ENCODE data around the gene STAG2. TPM values are rescaled to one million over a fixed set of nuclear protein-coding genes. Genes with fewer than 3 reads are reported as not detected.
"Not testable (repeated sequence)": the region's sequence is repeated elsewhere in the genome, so short reads cannot be mapped to it uniquely, and the experiment has no call there.

STAG2 gene
- total and polyA plus RNA-seq, 8 donors = 11.1 to 175 (median 26.1) TPM

DNA sequence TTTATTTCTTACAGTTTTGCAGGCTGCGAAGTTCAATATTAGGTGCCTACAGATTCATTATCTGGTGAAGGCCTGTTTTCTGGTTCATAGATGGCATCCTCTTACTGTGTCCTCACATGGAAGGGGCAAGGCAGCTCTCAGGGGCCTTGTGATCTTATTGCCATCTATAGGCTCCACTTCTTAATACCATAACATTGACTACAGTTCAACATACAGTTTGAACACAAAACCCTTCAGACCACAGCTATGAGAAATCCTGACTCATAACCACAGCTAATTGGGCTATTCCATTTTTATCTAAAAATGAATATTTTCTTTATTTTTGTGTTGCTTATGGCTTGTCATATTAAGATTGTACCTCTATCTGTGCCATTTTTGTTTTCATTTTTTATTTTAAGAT lies 72.3 kb downstream of the STAG2 start:
- DNase-seq = no peak
- 79 to 100% (median 100%) methylated on average over 1 of the region's 1 CpG for WGBS, 5 donors
- Histone ChIP-seq H3K27me3 (no peaks in the 10 kb centered on the region), H3K27ac (no peak overlapping the region), H3K9me3 (no peaks in the 10 kb centered on the region), H3K36me3 (peaks cover 0 to 29% (median 12%) of the 10 kb centered on the region in 4 donors), H3K4me3 (no peak overlapping the region), H3K4me1 (no peaks in the 10 kb centered on the region)
- intact Hi-C loops (cut with DNase I; ENCODE audit: low total_unique reads) = no loop called here
- TF ChIP-seq, protein P1, sequence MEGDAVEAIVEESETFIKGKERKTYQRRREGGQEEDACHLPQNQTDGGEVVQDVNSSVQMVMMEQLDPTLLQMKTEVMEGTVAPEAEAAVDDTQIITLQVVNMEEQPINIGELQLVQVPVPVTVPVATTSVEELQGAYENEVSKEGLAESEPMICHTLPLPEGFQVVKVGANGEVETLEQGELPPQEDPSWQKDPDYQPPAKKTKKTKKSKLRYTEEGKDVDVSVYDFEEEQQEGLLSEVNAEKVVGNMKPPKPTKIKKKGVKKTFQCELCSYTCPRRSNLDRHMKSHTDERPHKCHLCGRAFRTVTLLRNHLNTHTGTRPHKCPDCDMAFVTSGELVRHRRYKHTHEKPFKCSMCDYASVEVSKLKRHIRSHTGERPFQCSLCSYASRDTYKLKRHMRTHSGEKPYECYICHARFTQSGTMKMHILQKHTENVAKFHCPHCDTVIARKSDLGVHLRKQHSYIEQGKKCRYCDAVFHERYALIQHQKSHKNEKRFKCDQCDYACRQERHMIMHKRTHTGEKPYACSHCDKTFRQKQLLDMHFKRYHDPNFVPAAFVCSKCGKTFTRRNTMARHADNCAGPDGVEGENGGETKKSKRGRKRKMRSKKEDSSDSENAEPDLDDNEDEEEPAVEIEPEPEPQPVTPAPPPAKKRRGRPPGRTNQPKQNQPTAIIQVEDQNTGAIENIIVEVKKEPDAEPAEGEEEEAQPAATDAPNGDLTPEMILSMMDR (IDR thresholded peaks at IDR 0.05) = no peak

DNA sequence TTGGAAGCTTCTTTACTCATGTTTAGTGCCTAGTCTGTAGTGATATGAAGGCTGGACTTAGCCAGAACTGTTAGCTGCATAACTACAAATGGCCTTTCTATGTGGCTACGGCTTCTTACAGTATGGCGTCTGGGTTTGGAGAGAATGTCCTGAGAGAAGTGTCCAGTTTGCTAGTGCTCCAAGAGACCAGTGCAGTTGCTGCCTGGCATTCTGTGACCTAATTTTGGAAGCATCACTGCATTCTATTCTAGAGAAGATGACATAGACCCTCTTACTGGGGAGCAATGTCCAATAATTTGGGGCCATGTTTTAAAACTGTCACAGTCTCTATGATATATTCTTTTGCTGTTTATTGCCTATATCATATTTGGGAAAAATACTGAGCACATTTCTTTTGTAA lies 74.2 kb downstream of the STAG2 start:
- no peak overlapping the region for H3K27ac ChIP-seq
- H3K4me3 ChIP-seq = no peak overlapping the region
- intact Hi-C loops (cut with DNase I; ENCODE audit: low total_unique reads) = no loop called here
- peaks cover 0 to 27% (median 12%) of the 10 kb centered on the region in 4 donors for H3K36me3 ChIP-seq
- H3K4me1 ChIP-seq = no peaks in the 10 kb centered on the region
- H3K9me3 ChIP-seq = no peaks in the 10 kb centered on the region
- TF ChIP-seq EP300 (IDR thresholded peaks at IDR 0.05) (no peak), POLR2AphosphoS5 (IDR thresholded peaks at IDR 0.05) (no peak)
- no peak for DNase-seq
- H3K27me3 ChIP-seq = no peaks in the 10 kb centered on the region
- 88 to 100% (median 95%) methylated on average over 2 of the region's 2 CpGs for WGBS, 5 donors

DNA sequence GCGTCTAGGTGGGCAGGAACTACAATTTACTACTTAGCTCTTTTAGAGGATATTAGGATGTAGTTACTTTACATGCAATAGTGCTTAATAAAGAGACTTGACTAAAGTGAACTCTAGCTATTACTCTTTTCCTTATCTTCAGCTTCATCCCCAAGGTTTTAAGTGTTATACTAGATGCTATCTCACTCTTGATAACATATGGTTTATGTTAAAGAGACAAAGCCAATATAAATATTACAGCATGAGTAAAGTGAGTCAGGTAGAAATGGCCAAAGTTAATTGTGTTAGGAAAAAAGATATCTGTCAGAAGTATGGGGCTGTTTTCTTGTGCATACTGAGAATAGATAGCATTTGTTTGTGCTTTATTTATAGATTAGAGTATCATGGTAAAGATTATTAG lies 80.5 kb downstream of the STAG2 start:
- no peak for DNase-seq
- Histone ChIP-seq H3K4me1 (no peaks in the 10 kb centered on the region), H3K36me3 (peaks cover 0 to 27% (median 18%) of the 10 kb centered on the region in 4 donors), H3K9me3 (no peaks in the 10 kb centered on the region), H3K27me3 (no peaks in the 10 kb centered on the region), H3K27ac (no peak overlapping the region), H3K4me3 (no peak overlapping the region)
- 42 to 68% (median 46%) methylated on average over 1 of the region's 1 CpG for WGBS, 5 donors
- intact Hi-C loops (cut with DNase I; ENCODE audit: low total_unique reads) = no loop called here
- TF ChIP-seq POLR2AphosphoS5 (IDR thresholded peaks at IDR 0.05) (no peak), POLR2A (IDR thresholded peaks at IDR 0.05) (no peak), EP300 (IDR thresholded peaks at IDR 0.05) (no peak)
- TF ChIP-seq, protein P1 (IDR thresholded peaks at IDR 0.05) = no peak

DNA sequence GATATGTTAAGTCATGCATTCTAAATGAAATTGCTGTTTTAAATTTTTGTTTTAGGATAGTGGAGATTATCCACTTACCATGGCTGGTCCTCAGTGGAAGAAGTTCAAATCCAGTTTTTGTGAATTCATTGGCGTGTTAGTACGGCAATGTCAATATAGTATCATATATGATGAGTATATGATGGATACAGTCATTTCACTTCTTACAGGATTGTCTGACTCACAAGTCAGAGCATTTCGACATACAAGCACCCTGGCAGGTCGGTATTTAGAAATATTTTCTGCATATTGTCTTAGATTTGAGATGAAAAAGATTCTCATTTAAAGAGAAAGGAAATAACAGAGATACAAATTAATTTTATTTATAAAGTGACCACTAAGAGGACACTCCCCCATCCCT lies 83.6 kb downstream of the STAG2 start:
- no peak overlapping the region for H3K4me3 ChIP-seq
- no peaks in the 10 kb centered on the region for H3K27me3 ChIP-seq
- H3K36me3 ChIP-seq = peaks cover 0 to 34% (median 21%) of the 10 kb centered on the region in 4 donors
- H3K27ac ChIP-seq = no peak overlapping the region
- TF ChIP-seq POLR2A (IDR thresholded peaks at IDR 0.05) (no peak), EP300 (IDR thresholded peaks at IDR 0.05) (no peak), POLR2AphosphoS5 (IDR thresholded peaks at IDR 0.05) (no peak)
- TF ChIP-seq, protein P1 (IDR thresholded peaks at IDR 0.05) = no peak
- WGBS, 5 donors = 73 to 94% (median 85%) methylated on average over 4 of the region's 4 CpGs
- H3K9me3 ChIP-seq = no peaks in the 10 kb centered on the region
- no peaks in the 10 kb centered on the region for H3K4me1 ChIP-seq
- intact Hi-C loops (cut with DNase I; ENCODE audit: low total_unique reads) = no loop called here
- no peak for DNase-seq

DNA sequence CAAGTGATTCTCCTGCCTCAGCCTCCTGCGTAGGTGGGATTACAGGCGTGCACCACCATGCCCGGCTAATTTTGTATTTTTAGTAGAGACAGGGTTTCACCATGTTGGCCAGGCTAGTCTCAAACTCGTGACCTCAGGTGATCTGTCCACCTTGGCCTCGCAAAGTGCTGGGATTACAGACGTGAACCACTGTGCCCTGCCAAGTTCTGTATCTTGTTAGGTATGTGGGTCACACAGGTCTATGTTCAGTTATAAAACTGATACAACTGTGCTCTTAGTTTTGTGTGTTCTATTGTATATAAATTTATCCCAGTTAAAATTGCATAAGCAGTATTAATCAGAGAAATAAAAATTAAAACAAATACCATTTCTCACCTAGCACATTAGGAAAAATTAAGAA lies 122.9 kb downstream of the STAG2 start:
- DNase-seq; H3K4me3 ChIP-seq; intact Hi-C loops (cut with DNase I; ENCODE audit: low total_unique reads); H3K9me3 ChIP-seq; H3K4me1 ChIP-seq; H3K27me3 ChIP-seq; H3K27ac ChIP-seq: not testable (repeated sequence)
- H3K36me3 ChIP-seq = peaks cover 0 to 78% (median 76%) of the 10 kb centered on the region in 4 donors
- 50 to 76% (median 71%) methylated on average over 5 to 6 of the region's 6 CpGs for WGBS, 5 donors

Data from stomach (tissue), 9 donors.